PC-3 (cell line): ENCODE data around the gene COL19A1.
A peak's percentile ranks its signal among the peaks of the same experiment; 100 is the strongest.

ENCODE experiments used
- EZH2 ChIP-seq: fragments of 300-600 bp; sonication (generic); IDR thresholded peaks from one replicate; pipeline ENCODE4 v1.6.1; 2017; ENCODE audit warnings: antibody characterized with exemption, mild to moderate bottlenecking, low read length; ENCODE audit not compliant: unreplicated experiment
- TF ChIP-seq, protein P1 (sequence below): fragments of 300-600 bp; sonication (generic); conservative IDR thresholded peaks from 2 replicates; pipeline ENCODE4 v1.5.1; 2017; ENCODE audit warnings: antibody characterized with exemption, low read depth, mild to moderate bottlenecking, low read length

GRCh38 chr6:70107852-70108629, 241.7 kb downstream of the COL19A1 start:
- TF ChIP-seq, protein P1, sequence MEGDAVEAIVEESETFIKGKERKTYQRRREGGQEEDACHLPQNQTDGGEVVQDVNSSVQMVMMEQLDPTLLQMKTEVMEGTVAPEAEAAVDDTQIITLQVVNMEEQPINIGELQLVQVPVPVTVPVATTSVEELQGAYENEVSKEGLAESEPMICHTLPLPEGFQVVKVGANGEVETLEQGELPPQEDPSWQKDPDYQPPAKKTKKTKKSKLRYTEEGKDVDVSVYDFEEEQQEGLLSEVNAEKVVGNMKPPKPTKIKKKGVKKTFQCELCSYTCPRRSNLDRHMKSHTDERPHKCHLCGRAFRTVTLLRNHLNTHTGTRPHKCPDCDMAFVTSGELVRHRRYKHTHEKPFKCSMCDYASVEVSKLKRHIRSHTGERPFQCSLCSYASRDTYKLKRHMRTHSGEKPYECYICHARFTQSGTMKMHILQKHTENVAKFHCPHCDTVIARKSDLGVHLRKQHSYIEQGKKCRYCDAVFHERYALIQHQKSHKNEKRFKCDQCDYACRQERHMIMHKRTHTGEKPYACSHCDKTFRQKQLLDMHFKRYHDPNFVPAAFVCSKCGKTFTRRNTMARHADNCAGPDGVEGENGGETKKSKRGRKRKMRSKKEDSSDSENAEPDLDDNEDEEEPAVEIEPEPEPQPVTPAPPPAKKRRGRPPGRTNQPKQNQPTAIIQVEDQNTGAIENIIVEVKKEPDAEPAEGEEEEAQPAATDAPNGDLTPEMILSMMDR: peak; percentile 69
- TF ChIP-seq EZH2: no peak
